SK-N-SH treated with all-trans-retinoic acid at 6 μM for 48 hours (cell line): ENCODE data around the gene NHERF2.

ENCODE experiments used
- ATAC-seq: fragments of 200-7000 bp; cut with Tn5 transposase; 3 replicates; pipeline ENCODE4 v1.9.1; 2020; ENCODE audit warnings: mild to moderate bottlenecking, moderate library complexity
- ARNTL ChIP-seq: fragments of 450-650 bp; formaldehyde crosslinking; IDR thresholded peaks from 2 replicates; pipeline ENCODE4 v1.5.0; 2020; ENCODE audit warnings: low read depth, mild to moderate bottlenecking, moderate library complexity, borderline replicate concordance
- BACH2 ChIP-seq: fragments of 250-450 bp; sonication (Bioruptor Pico); IDR thresholded peaks from 2 replicates; pipeline ENCODE4 v1.9.0; 2021; ENCODE audit warnings: mild to moderate bottlenecking, borderline replicate concordance
- CSDC2 ChIP-seq: fragments of 250-450 bp; sonication (Bioruptor Pico); IDR thresholded peaks from 2 replicates; pipeline ENCODE4 v1.5.0; 2020; ENCODE audit warnings: mild to moderate bottlenecking, moderate library complexity
- ESRRG ChIP-seq: fragments of 250-450 bp; sonication (Bioruptor Pico); IDR thresholded peaks from 2 replicates; pipeline ENCODE4 v1.6.1; 2021; ENCODE audit warnings: mild to moderate bottlenecking
- GLIS3 ChIP-seq: fragments of 250-450 bp; sonication (Bioruptor Pico); IDR thresholded peaks from 2 replicates; pipeline ENCODE4 v1.5.0; 2020; ENCODE audit warnings: mild to moderate bottlenecking, moderate library complexity
- ISL1 ChIP-seq: fragments of 250-450 bp; sonication (Bioruptor Pico); IDR thresholded peaks from 2 replicates; pipeline ENCODE4 v2.1.2; 2022; ENCODE audit warnings: mild to moderate bottlenecking, moderate library complexity
- OSR1 ChIP-seq: fragments of 250-450 bp; sonication (Bioruptor Pico); IDR thresholded peaks from 2 replicates; pipeline ENCODE4 v1.8.0; 2022; ENCODE audit warnings: moderate library complexity, mild to moderate bottlenecking, inconsistent platforms
- PPARA ChIP-seq: fragments of 250-450 bp; sonication (Bioruptor Pico); IDR thresholded peaks from 2 replicates; pipeline ENCODE4 v1.5.0; 2020; ENCODE audit warnings: mild to moderate bottlenecking, borderline replicate concordance
- RARB ChIP-seq: fragments of 250-450 bp; sonication (Bioruptor Pico); IDR thresholded peaks from 2 replicates; pipeline ENCODE4 v1.8.0; 2021; ENCODE audit warnings: mild to moderate bottlenecking, moderate library complexity
- SNAI2 ChIP-seq: fragments of 250-450 bp; sonication (Bioruptor Pico); IDR thresholded peaks from 2 replicates; pipeline ENCODE4 v1.5.0; 2020; ENCODE audit warnings: mild to moderate bottlenecking, moderate library complexity
- TCF4 ChIP-seq: fragments of 250-450 bp; sonication (Bioruptor Pico); IDR thresholded peaks from 2 replicates; pipeline ENCODE4 v1.8.0; 2021; ENCODE audit warnings: mild to moderate bottlenecking, moderate library complexity, borderline replicate concordance
- TOX ChIP-seq: fragments of 250-450 bp; sonication (Bioruptor Pico); IDR thresholded peaks from 2 replicates; pipeline ENCODE4 v1.8.0; 2021; ENCODE audit warnings: mild to moderate bottlenecking, moderate library complexity, borderline replicate concordance
- ZC3H10 ChIP-seq: fragments of 250-450 bp; sonication (Bioruptor Pico); IDR thresholded peaks from 2 replicates; pipeline ENCODE4 v1.5.1; 2021; ENCODE audit warnings: mild to moderate bottlenecking, moderate library complexity
- ZFP3 ChIP-seq: fragments of 250-450 bp; sonication (Bioruptor Pico); IDR thresholded peaks from 2 replicates; pipeline ENCODE4 v1.5.0; 2020; ENCODE audit warnings: mild to moderate bottlenecking, moderate library complexity
- ZFP30 ChIP-seq: fragments of 450-650 bp; formaldehyde crosslinking; IDR thresholded peaks from 2 replicates; pipeline ENCODE4 v1.5.0; 2022; ENCODE audit warnings: mild to moderate bottlenecking, moderate library complexity
- ZNF565 ChIP-seq: fragments of 450-650 bp; formaldehyde crosslinking; conservative IDR thresholded peaks from 2 replicates; pipeline ENCODE4 v1.5.0; 2020; ENCODE audit warnings: low read depth, mild to moderate bottlenecking, moderate library complexity
- ZNF70 ChIP-seq: fragments of 450-650 bp; formaldehyde crosslinking; IDR thresholded peaks from 2 replicates; pipeline ENCODE4 v1.5.0; 2020; ENCODE audit warnings: mild to moderate bottlenecking, moderate library complexity
- ZNF8 ChIP-seq: fragments of 450-650 bp; formaldehyde crosslinking; IDR thresholded peaks from 2 replicates; pipeline ENCODE4 v1.5.0; 2020; ENCODE audit warnings: mild to moderate bottlenecking, moderate library complexity
- TF ChIP-seq, protein P1 (sequence below): fragments of 250-450 bp; sonication (Bioruptor Pico); IDR thresholded peaks from 2 replicates; pipeline ENCODE4 v1.5.0; 2020; ENCODE audit warnings: mild to moderate bottlenecking, moderate library complexity
- TF ChIP-seq, protein P2 (sequence below): fragments of 250-450 bp; sonication (Bioruptor Pico); IDR thresholded peaks from 2 replicates; pipeline ENCODE4 v1.5.1; 2021; ENCODE audit warnings: mild to moderate bottlenecking, moderate library complexity
- TF ChIP-seq, protein P3 (sequence below): fragments of 250-450 bp; sonication (Bioruptor Pico); IDR thresholded peaks from 2 replicates; pipeline ENCODE4 v1.8.0; 2020; ENCODE audit warnings: mild to moderate bottlenecking, moderate library complexity, borderline replicate concordance
- TF ChIP-seq, protein P4 (sequence below): fragments of 250-450 bp; sonication (Bioruptor Pico); IDR thresholded peaks from 2 replicates; pipeline ENCODE4 v1.5.1; 2020; ENCODE audit warnings: low read depth, mild to moderate bottlenecking, moderate library complexity
- TF ChIP-seq, protein P5 (sequence below): fragments of 250-450 bp; sonication (Bioruptor Pico); IDR thresholded peaks from 2 replicates; pipeline ENCODE4 v1.8.0; 2021; ENCODE audit warnings: low read depth, mild to moderate bottlenecking, moderate library complexity, borderline replicate concordance

Gene NHERF2

DNA sequence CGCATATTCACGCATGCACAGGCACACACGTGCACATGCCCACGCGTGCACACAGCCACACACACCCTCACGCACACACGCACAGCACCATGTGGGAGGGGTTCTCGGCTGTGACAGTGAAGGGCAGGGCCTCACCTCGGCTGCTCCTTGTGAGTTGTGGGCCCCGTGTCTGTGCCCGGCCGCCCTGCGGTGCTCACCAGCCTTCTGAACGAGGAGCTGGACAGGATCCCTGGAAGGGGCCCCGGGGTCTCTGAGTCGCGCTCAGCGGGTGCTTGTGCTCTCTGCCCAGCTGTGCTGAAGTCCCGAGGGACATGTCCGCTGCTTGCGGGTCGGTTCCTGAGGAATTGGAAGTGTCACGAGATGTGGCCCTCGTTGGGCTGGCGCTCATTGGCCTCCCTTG, 37.2 kb downstream of the NHERF2 start:
- no peak for ATAC-seq
- TF ChIP-seq ESRRG (CRISPR knock-in tag) (no peak), ISL1 (CRISPR knock-in tag) (no peak), TCF4 (CRISPR knock-in tag) (no peak), ZC3H10 (CRISPR knock-in tag) (no peak), PPARA (CRISPR knock-in tag) (no peak), OSR1 (CRISPR knock-in tag) (no peak), ZFP30 (no peak), RARB (no peak)
- TF ChIP-seq, protein P1, sequence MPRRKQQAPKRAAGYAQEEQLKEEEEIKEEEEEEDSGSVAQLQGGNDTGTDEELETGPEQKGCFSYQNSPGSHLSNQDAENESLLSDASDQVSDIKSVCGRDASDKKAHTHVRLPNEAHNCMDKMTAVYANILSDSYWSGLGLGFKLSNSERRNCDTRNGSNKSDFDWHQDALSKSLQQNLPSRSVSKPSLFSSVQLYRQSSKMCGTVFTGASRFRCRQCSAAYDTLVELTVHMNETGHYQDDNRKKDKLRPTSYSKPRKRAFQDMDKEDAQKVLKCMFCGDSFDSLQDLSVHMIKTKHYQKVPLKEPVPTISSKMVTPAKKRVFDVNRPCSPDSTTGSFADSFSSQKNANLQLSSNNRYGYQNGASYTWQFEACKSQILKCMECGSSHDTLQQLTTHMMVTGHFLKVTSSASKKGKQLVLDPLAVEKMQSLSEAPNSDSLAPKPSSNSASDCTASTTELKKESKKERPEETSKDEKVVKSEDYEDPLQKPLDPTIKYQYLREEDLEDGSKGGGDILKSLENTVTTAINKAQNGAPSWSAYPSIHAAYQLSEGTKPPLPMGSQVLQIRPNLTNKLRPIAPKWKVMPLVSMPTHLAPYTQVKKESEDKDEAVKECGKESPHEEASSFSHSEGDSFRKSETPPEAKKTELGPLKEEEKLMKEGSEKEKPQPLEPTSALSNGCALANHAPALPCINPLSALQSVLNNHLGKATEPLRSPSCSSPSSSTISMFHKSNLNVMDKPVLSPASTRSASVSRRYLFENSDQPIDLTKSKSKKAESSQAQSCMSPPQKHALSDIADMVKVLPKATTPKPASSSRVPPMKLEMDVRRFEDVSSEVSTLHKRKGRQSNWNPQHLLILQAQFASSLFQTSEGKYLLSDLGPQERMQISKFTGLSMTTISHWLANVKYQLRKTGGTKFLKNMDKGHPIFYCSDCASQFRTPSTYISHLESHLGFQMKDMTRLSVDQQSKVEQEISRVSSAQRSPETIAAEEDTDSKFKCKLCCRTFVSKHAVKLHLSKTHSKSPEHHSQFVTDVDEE (CRISPR knock-in tag), result no peak
- TF ChIP-seq, protein P2, sequence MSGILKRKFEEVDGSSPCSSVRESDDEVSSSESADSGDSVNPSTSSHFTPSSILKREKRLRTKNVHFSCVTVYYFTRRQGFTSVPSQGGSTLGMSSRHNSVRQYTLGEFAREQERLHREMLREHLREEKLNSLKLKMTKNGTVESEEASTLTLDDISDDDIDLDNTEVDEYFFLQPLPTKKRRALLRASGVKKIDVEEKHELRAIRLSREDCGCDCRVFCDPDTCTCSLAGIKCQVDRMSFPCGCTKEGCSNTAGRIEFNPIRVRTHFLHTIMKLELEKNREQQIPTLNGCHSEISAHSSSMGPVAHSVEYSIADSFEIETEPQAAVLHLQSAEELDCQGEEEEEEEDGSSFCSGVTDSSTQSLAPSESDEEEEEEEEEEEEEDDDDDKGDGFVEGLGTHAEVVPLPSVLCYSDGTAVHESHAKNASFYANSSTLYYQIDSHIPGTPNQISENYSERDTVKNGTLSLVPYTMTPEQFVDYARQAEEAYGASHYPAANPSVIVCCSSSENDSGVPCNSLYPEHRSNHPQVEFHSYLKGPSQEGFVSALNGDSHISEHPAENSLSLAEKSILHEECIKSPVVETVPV, result no peak

DNA sequence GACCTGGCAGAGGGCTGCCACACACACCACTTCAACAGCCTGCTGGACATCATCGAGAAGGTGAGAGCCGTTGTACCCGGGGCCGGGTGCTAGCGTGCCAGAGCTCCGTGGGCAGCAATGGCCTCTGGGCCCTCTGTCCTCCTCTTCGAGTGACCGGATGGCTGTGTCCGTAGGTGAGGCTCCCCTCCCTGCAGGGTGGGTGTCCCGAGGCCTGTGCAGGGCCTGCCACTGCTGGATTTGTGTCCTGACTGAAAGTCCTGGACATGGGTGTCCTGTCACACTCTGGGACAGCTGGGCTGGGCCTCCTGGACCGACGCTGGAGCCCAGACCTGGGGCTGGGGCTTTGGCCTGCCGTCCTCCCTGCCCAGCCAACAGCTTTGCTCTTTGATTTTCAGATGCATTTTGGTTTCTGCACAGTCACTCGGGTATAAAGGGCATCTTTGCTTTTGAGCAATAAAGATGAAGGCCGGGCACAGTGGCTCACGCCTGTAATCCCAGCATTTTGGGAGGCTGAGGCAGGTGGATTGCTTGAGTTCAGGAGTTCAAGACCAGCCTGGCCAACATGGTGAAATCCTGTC, 37.8 kb downstream of the NHERF2 start:
- no peak for ATAC-seq
- TF ChIP-seq ARNTL (CRISPR knock-in tag), result no peak
- no peak for TF ChIP-seq ZNF8 (CRISPR knock-in tag)
- TF ChIP-seq, protein P3, sequence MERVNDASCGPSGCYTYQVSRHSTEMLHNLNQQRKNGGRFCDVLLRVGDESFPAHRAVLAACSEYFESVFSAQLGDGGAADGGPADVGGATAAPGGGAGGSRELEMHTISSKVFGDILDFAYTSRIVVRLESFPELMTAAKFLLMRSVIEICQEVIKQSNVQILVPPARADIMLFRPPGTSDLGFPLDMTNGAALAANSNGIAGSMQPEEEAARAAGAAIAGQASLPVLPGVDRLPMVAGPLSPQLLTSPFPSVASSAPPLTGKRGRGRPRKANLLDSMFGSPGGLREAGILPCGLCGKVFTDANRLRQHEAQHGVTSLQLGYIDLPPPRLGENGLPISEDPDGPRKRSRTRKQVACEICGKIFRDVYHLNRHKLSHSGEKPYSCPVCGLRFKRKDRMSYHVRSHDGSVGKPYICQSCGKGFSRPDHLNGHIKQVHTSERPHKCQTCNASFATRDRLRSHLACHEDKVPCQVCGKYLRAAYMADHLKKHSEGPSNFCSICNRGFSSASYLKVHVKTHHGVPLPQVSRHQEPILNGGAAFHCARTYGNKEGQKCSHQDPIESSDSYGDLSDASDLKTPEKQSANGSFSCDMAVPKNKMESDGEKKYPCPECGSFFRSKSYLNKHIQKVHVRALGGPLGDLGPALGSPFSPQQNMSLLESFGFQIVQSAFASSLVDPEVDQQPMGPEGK, result no peak
- TF ChIP-seq, protein P4, sequence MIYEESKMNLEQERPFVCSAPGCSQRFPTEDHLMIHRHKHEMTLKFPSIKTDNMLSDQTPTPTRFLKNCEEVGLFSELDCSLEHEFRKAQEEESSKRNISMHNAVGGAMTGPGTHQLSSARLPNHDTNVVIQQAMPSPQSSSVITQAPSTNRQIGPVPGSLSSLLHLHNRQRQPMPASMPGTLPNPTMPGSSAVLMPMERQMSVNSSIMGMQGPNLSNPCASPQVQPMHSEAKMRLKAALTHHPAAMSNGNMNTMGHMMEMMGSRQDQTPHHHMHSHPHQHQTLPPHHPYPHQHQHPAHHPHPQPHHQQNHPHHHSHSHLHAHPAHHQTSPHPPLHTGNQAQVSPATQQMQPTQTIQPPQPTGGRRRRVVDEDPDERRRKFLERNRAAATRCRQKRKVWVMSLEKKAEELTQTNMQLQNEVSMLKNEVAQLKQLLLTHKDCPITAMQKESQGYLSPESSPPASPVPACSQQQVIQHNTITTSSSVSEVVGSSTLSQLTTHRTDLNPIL (CRISPR knock-in tag), result no peak
- no peak for TF ChIP-seq ZFP30
- TF ChIP-seq OSR1 (CRISPR knock-in tag), result no peak
- TF ChIP-seq, protein P2, result no peak
- TF ChIP-seq ESRRG (CRISPR knock-in tag), result no peak
- no peak for TF ChIP-seq ZFP3
- no peak for TF ChIP-seq ZNF70 (CRISPR knock-in tag)
- TF ChIP-seq, protein P5, sequence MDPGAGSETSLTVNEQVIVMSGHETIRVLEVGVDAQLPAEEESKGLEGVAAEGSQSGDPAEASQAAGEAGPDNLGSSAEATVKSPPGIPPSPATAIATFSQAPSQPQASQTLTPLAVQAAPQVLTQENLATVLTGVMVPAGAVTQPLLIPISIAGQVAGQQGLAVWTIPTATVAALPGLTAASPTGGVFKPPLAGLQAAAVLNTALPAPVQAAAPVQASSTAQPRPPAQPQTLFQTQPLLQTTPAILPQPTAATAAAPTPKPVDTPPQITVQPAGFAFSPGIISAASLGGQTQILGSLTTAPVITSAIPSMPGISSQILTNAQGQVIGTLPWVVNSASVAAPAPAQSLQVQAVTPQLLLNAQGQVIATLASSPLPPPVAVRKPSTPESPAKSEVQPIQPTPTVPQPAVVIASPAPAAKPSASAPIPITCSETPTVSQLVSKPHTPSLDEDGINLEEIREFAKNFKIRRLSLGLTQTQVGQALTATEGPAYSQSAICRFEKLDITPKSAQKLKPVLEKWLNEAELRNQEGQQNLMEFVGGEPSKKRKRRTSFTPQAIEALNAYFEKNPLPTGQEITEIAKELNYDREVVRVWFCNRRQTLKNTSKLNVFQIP (CRISPR knock-in tag), result no peak
- TF ChIP-seq SNAI2 (CRISPR knock-in tag), result no peak
- no peak for TF ChIP-seq TOX (CRISPR knock-in tag)
- TF ChIP-seq GLIS3 (CRISPR knock-in tag), result no peak
- TF ChIP-seq BACH2 (CRISPR knock-in tag), result no peak
- TF ChIP-seq CSDC2, result no peak
- no peak for TF ChIP-seq TCF4 (CRISPR knock-in tag)
- TF ChIP-seq, protein P1 (CRISPR knock-in tag), result no peak
- TF ChIP-seq PPARA (CRISPR knock-in tag), result no peak
- no peak for TF ChIP-seq ZNF565
